Mesodermal cell (in vitro differentiated cells): ENCODE data around the gene RAB4A.

Experiments
- H3K27ac ChIP-seq: 2 replicates; pipeline ENCODE4 v1.7.0; 2013; ENCODE audit warnings: mild to moderate bottlenecking, low read depth, low read length, moderate library complexity; ENCODE audit not compliant: severe bottlenecking
- H3K36me3 ChIP-seq: 2 replicates; pipeline ENCODE4 v1.7.1; 2013; ENCODE audit warnings: mild to moderate bottlenecking, low read length, moderate library complexity; ENCODE audit not compliant: control insufficient read depth, insufficient read depth
- H3K4me1 ChIP-seq: one replicate; pipeline ENCODE4 v1.7.1; 2013; ENCODE audit warnings: mild to moderate bottlenecking, low read length; ENCODE audit not compliant: insufficient read depth, control insufficient read depth, poor library complexity, severe bottlenecking
- H3K4me3 ChIP-seq: 2 replicates; pipeline ENCODE4 v1.7.0; 2013; ENCODE audit warnings: low read length, control low read depth, mild to moderate bottlenecking; ENCODE audit not compliant: insufficient read depth, poor library complexity, severe bottlenecking; ENCODE audit errors: extremely low read depth
- H3K9me3 ChIP-seq: 2 replicates; pipeline ENCODE4 v1.7.1; 2013; ENCODE audit warnings: mild to moderate bottlenecking, low read length, moderate library complexity; ENCODE audit not compliant: control insufficient read depth
- WGBS, 2 experiments: methylation state at CpG; one replicate each; pipeline ENCODE4 v1.1.5; 2013; ENCODE audit warnings: missing lambda C conversion rate in 2 of 2; ENCODE audit not compliant: insufficient coverage in 2 of 2; 5-methylcytosine and 5-hydroxymethylcytosine counted together

RAB4A gene

GRCh38 chr1:229272164-229273158 lies 1.6 kb downstream of the RAB4A start:
- Histone ChIP-seq H3K4me1 (peaks cover 7% of the 10 kb centered on the region), H3K36me3 (peaks cover 3% of the 10 kb centered on the region), H3K9me3 (peaks cover 3% of the 10 kb centered on the region), H3K4me3 (peak overlapping the region; percentile 61), H3K27ac (no peak overlapping the region)
- WGBS, 2 experiments: 64 to 69% methylated on average over 10 to 11 of the region's 11 CpGs

GRCh38 chr1:229273507-229274232 lies 2.8 kb downstream of the RAB4A start:
- WGBS, 2 experiments: 86 to 94% methylated on average over 5 of the region's 7 CpGs
- Histone ChIP-seq H3K4me1 (peaks cover 8% of the 10 kb centered on the region), H3K36me3 (peaks cover 3% of the 10 kb centered on the region), H3K27ac (no peak overlapping the region), H3K9me3 (peaks cover 3% of the 10 kb centered on the region), H3K4me3 (no peak overlapping the region)

GRCh38 chr1:229275005-229275404 lies 4.1 kb downstream of the RAB4A start:
- Histone ChIP-seq H3K9me3 (peaks cover 3% of the 10 kb centered on the region), H3K4me3 (no peak overlapping the region), H3K27ac (no peak overlapping the region), H3K36me3 (peaks cover 3% of the 10 kb centered on the region), H3K4me1 (peaks cover 10% of the 10 kb centered on the region)
- WGBS, 2 experiments: 97 to 100% methylated on average over 2 of the region's 2 CpGs

GRCh38 chr1:229278120-229278741 lies 7.3 kb downstream of the RAB4A start:
- no peak overlapping the region for H3K4me3 ChIP-seq
- H3K36me3 ChIP-seq: peaks cover 3% of the 10 kb centered on the region
- WGBS, 2 experiments: 100% methylated on average over 1 to 2 of the region's 2 CpGs
- H3K4me1 ChIP-seq: peaks cover 3% of the 10 kb centered on the region
- H3K9me3 ChIP-seq: no peaks in the 10 kb centered on the region
- no peak overlapping the region for H3K27ac ChIP-seq

- H3K4me1 ChIP-seq: peaks cover 3% of the 10 kb centered on the region
- no peak overlapping the region for H3K27ac ChIP-seq
- no peaks in the 10 kb centered on the region for H3K9me3 ChIP-seq
- peaks cover 3% of the 10 kb centered on the region for H3K36me3 ChIP-seq
- H3K4me3 ChIP-seq: no peak overlapping the region
- 83 to 86% methylated on average over 2 to 3 of the region's 3 CpGs for WGBS, 2 experiments
These were observed 8.3 kb downstream of the RAB4A start for GRCh38 chr1:229279242-229279641.

- Histone ChIP-seq H3K36me3 (peaks cover 3% of the 10 kb centered on the region), H3K9me3 (no peaks in the 10 kb centered on the region), H3K4me3 (no peak overlapping the region), H3K27ac (no peak overlapping the region), H3K4me1 (peaks cover 3% of the 10 kb centered on the region)
- WGBS, 2 experiments: 100% methylated on average over 1 to 2 of the region's 6 CpGs
These were observed 9.3 kb downstream of the RAB4A start for GRCh38 chr1:229280037-229280828.

- no peak overlapping the region for H3K27ac ChIP-seq
- H3K9me3 ChIP-seq: no peaks in the 10 kb centered on the region
- WGBS, 2 experiments: 100% methylated on average over 1 of the region's 3 CpGs; no CpG with 5 or more reads in 1 of the 2 experiments
- H3K4me3 ChIP-seq: no peak overlapping the region
- H3K4me1 ChIP-seq: peaks cover 3% of the 10 kb centered on the region
- peaks cover 3% of the 10 kb centered on the region for H3K36me3 ChIP-seq
These were observed 10.0 kb downstream of the RAB4A start for GRCh38 chr1:229280921-229281320.

- H3K9me3 ChIP-seq: no peaks in the 10 kb centered on the region
- H3K4me1 ChIP-seq: peaks cover 3% of the 10 kb centered on the region
- peaks cover 3% of the 10 kb centered on the region for H3K36me3 ChIP-seq
- no peak overlapping the region for H3K27ac ChIP-seq
- no peak overlapping the region for H3K4me3 ChIP-seq
- WGBS, 2 experiments: no CpG with 5 or more reads among the region's 1 CpG
These were observed 10.5 kb downstream of the RAB4A start for GRCh38 chr1:229281339-229281926.

GRCh38 chr1:229282295-229282823 lies 11.4 kb downstream of the RAB4A start:
- WGBS, 2 experiments: no CpG with 5 or more reads among the region's 1 CpG
- Histone ChIP-seq H3K36me3 (no peaks in the 10 kb centered on the region), H3K4me3 (no peak overlapping the region), H3K27ac (no peak overlapping the region), H3K9me3 (no peaks in the 10 kb centered on the region), H3K4me1 (peaks cover 3% of the 10 kb centered on the region)
